H4 (cell line): Measurements from ENCODE around the gene CACNB2. TPM values are rescaled to one million over a fixed set of nuclear protein-coding genes. Genes with fewer than 3 reads are reported as not detected.
"Not testable (repeated sequence)": the region's sequence is repeated elsewhere in the genome, so short reads cannot be mapped to it uniquely, and the experiment has no call there.

Experiments
- DNase-seq: peaks from one replicate; pipeline ENCODE4 v3.0.0-alpha.2; 2015; ENCODE audit warnings: low spot score
- total RNA-seq: library from RNA; depleted of rRNA; stranded (reverse); fragments of >200 nt; shearing (Covaris generic); gene quantifications from 2 replicates; pipeline ENCODE4 v1.2.3, GENCODE V29; 2014; rRNA removed

CACNB2 gene
- total RNA-seq, 1 experiment from 2014 or later: 1.2 TPM

DNA sequence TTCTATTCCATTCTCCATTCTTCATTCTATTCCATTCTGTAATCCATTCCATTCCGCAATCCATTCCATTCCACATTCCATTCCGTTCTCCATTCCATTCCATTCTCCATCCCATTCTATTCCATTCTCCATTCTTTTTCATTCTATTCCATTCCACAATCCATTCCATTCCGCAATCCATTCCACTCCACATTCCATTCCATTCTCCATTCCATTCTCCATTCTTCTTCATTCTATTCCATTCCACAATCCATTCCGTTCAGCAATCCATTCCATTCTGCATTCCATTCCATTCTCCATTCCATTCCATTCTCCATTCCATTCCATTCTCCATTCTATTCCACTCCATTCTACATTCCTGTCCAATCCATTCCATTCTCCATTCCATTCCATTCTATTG, 426.0 kb downstream of the CACNB2 start:
- DNase-seq: no peak

DNA sequence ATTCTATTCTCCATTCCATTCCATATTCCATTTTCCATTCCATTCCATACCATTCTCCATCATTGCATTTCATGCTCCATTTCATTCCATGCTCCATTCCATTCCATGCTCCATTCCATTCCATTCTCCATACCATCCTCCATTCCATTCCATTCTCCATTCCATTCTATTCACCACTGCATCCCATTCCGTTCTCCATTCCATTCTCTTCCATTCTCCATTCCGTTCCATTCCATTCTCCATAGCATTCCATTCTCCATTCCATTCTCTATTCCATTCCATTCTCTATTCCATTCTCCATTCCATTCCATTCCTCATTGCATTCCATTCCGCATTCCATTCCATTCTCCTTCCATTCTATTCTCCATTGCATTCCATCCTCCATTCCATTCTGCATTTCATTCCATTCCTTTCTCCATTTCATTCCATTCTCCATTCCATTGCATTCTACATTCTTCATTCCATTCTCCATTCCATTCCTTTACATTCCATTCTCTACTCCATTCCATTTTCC, 427.2 kb downstream of the CACNB2 start:
- no peak for DNase-seq

GRCh38 chr10:18570386-18570785, 430.2 kb downstream of the CACNB2 start:
- not testable (repeated sequence) for DNase-seq

- no peak for DNase-seq
Observed at GRCh38 chr10:18571076-18571475, 430.9 kb downstream of the CACNB2 start.

GRCh38 chr10:18571780-18572179, 431.6 kb downstream of the CACNB2 start:
- no peak for DNase-seq

GRCh38 chr10:18572959-18573561, 432.8 kb downstream of the CACNB2 start:
- DNase-seq: no peak

- DNase-seq: no peak
Observed at GRCh38 chr10:18576586-18576985, 436.4 kb downstream of the CACNB2 start.

DNA sequence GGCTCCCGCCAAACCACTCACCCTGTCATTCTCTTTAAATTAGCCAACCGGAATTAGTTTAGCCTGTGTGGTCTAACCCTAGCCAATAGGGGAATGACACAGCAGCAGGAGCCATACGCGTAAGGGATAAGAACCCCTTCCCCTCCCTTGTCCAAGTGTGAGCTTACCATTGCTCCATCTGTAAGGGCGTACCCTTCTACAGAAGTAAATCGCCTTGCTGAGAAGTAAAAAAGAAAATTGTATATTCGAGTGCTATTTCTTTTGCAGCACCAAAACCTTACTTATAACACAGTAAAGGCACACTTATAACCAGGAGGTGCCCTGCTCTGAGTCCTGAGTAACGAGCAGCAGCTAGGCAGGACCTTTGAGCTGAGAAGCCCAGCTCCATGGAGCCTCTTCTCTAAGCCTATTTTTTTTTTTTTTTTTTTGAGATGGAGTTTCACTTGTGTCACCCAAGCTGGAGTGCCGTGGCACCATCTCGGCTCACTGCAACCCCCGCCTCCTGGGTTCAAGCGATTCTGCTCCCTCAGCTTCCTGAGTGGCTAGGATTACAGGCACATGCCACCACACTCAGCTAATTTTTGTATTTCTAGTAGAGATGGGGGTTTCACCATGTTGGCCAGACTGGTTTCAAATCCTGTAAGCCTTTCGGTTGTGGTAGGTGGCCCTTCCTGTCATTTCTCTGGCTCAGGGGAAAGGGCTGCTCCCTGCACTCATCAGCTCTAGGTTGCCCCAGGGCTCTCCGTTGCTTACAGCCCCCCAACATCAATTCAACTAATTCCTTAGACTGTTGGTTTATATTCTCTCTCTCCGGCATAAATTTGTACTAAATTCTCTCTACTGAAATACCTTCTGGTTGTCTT, 437.8 kb downstream of the CACNB2 start:
- DNase-seq: no peak

- DNase-seq: peak; percentile 26
Observed at GRCh38 chr10:18582803-18583202, 442.6 kb downstream of the CACNB2 start.

GRCh38 chr10:18583575-18584270, 443.5 kb downstream of the CACNB2 start:
- no peak for DNase-seq

- not testable (repeated sequence) for DNase-seq
Observed at GRCh38 chr10:18586637-18587036, 446.4 kb downstream of the CACNB2 start.

DNA sequence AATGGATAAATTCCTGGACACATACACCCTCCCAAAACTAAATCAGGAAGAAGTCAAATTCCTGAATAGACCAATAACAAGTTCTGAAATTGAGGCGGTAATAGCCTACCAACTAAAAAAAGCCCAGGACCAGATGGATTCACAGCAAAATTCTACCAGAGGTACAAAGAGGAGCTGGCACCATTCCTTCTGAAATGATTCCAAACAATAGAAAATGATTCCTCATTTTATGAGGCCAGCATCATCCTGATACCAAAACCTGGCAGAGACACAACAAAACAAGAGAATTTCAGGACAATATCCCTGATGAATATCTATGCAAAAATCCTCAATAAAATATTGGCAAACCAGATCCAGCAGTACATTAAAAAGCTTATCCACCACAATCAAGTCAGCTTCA, 450.9 kb downstream of the CACNB2 start:
- not testable (repeated sequence) for DNase-seq

Other genes with a start within 250 kb of the CACNB2 start
- gene SLC39A12, start 188.5 kb upstream of the CACNB2 start, total RNA-seq: not detected in 2 replicates